Cardiac fibroblast (primary cell): ENCODE measurements around the gene VEGFA.

Experiments
- DNase-seq, 2 donors: peaks; one replicate each; pipeline versions ENCODE4 v3.0.0 to v3.0.0-alpha.2; 2010; ENCODE audit warnings: low read depth in 2 of 2
- H3K4me3 ChIP-seq, 2 donors: replicated peaks in 1 of 2; 1 replicate in 1 of 2; 2 replicates in 1 of 2; pipeline ENCODE4 v1.5.1; 2011; ENCODE audit warnings: low read depth in 2 of 2, low read length in 2 of 2, mild to moderate bottlenecking in 2 of 2, moderate library complexity in 1 of 2
- CTCF ChIP-seq: IDR thresholded peaks from one replicate; pipeline ENCODE4 v1.5.1; 2011; ENCODE audit warnings: low read depth, mild to moderate bottlenecking, low read length, inconsistent platforms

The VEGFA gene

DNA sequence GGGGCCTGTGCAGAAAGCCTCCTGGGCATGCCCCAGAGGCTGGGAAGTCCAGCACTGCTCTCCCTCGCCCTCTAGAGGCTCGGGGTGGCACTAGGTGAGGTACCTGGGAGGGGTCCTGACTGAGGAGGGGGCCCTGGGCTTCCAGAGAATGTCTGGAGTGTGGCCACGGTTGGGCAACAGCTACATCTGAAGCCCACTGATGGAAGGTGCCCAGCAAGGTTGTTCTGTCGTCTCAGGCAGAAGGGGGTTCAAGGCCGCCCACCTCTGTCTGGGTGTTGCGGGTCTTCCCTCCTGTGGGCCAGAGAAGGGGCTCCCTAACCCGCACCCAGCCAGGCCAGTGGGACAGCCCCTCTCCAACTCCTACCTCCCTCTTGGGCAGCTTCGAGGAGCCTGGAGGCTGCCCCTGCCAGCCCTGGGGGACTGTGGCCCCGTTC, 11.4 kb upstream of the VEGFA start:
- no peak for DNase-seq
- H3K4me3 ChIP-seq, result no peak overlapping the region
- peak; percentile 70 for TF ChIP-seq CTCF

DNA sequence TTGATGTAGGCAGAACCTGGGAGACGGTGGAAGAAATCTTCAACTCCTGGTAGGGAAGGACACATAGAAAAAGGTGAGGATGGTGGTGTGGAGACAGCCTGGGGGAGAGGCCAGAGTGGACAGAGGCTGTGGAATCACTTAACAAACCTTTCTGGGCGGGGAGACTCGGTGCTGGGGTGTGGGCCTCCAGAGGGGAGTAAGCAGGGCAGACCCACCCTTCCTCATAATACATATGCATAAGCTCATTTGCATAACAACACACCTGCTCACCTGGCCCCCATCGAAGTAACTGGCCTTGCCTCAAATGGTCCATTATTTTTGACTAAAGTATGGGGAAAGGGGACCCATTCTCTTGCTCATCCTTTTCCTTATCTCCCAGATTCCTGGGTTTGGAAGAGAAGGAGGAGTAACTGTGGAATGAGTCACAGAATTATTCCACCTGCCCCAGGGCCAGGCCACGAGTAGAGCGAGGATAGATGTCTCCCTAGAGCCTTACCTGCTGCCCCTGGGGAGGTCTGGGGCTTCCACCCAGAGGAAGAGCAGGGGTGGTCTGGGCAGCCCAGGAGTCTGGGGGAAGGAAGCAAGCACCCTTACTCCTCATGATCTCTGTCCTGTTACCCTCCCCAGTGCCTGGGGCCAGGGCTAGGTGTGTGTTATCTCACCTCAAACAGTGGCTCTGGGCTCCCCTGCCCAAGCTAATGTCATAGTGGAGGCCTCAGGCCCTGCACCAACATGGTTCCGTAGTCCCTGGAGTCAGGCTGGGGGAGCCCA, 10.7 kb upstream of the VEGFA start:
- TF ChIP-seq CTCF, result no peak
- DNase-seq, result no peak
- H3K4me3 ChIP-seq, result no peak overlapping the region

DNA sequence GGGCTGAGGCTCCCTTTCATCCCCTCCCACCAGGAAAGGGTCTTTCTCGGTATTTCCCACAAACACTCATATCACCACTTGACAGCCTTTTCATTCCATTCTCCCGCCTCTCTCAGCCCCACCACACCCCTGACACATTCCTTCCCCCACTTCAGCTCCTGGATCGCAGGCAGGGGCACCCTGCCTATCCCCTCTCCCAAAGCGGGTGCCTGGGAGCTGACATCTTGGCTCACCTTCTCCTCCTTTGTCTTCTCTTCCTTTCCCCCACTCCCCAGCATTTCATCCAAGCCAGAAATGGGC, 10.2 kb upstream of the VEGFA start:
- TF ChIP-seq CTCF, result no peak
- H3K4me3 ChIP-seq, result no peak overlapping the region
- no peak for DNase-seq

DNA sequence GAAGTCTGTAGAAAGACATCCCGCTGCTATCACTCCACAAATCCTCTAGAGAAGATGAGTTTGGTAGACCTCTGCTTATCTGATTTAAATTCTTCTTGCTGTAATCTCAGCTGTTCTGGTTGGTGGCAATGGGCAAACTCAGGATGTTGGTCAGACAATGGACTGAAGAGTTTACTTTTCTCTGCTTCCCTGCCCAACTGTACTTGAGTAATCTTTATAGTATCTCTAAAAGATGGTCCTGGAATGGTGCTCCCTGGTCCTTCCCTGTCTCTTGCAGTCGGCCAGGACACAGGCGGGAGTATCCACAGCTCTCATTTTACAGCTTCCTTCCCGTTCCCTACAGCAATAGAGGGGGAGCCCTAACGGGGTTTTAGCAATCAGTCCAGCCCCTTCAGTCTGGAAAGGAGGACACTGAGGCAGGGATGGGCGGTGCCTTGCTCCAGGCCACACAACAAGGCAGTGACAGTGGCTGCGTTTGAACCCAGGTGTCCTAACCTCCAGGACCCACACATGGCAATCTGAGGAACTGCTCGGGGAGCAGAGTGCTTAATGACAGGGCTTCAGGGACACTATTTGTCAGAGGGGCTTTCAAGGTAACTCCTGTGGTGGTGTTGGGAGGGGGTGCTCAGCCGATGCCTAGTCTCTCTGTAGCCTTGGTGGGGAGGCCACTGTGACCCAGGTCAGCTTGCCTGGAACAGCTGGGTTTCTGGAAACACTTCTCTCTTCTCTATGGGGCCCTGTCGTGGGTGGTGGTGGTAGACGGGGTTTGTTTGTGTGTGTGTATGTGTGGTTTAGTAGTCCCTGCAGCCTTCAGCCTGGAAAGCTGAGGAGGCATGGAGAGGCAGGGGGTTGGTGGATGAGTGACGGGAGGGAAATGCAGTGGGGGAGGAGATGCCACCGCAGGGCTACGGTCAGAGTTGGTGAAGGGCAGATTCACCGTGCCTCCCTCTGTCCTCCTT, 9.5 kb upstream of the VEGFA start:
- no peak overlapping the region for H3K4me3 ChIP-seq
- TF ChIP-seq CTCF, result no peak
- no peak for DNase-seq

DNA sequence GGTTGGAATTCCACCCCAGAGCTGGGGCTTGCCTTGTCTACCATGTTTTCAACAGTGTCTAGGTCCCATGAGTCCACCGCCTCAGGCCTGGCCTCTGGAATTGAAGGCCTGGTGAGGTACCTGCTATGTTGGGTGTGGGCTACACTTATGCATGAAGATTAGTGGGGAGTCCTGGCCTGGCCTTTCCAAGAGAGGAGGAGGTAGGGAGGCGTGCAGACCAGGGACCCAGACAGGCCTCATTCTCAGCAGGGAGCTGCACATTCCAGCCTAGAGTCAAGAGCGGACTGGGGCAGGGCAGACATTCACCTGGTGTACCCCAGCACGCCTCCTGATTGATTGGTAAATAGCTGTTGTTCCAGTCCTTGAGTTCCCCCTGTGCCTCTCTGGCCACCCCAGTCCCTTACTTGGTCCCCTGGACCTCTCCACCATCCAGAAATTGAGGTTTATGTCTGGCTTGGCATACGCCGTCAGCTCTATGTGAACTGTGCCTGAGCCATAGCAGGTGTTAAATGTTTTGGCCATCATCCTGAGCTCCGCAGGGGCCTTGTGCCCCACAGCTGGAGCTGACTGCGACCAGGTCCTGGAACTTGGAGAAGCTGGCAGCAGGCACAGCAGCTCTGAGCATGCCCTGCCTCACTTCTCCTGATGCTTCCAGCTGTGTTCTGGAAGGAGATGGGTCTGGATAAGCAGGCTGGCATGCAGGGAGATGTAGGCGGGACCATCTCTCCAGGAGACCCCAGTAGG, 8.2 kb upstream of the VEGFA start:
- no peak for DNase-seq
- H3K4me3 ChIP-seq, result no peak overlapping the region
- TF ChIP-seq CTCF, result no peak

DNA sequence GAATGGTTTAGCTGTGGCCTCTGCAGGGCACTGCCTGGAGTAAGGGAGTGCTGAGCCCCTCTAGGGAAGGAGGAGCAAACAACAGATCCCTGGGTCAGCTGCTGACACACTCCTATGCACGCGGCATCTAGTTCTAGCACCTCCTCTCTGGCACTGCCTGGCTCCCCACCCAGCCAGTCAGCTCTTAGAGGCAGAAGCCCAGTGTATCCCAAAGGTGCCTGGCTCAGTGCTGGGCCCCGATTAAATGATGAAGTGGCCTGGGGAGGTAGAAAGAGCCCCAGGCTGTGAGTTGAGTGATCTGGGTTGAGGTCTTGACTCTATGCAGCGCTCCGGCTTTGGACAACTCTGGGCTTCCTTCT, 7.6 kb upstream of the VEGFA start:
- no peak for TF ChIP-seq CTCF
- DNase-seq, result no peak
- no peak overlapping the region for H3K4me3 ChIP-seq
